Fibroblast of skin of left biceps (primary cell): ENCODE measurements around the gene CTNND2.
"Not testable (repeated sequence)": the region's sequence is repeated elsewhere in the genome, so short reads cannot be mapped to it uniquely, and the experiment has no call there.

Source experiments
- DNase-seq, 2 experiments: peaks; one replicate each; pipeline ENCODE4 v3.0.0-alpha.2; 2013; ENCODE audit warnings: low read depth in 2 of 2

CTNND2 gene

DNA sequence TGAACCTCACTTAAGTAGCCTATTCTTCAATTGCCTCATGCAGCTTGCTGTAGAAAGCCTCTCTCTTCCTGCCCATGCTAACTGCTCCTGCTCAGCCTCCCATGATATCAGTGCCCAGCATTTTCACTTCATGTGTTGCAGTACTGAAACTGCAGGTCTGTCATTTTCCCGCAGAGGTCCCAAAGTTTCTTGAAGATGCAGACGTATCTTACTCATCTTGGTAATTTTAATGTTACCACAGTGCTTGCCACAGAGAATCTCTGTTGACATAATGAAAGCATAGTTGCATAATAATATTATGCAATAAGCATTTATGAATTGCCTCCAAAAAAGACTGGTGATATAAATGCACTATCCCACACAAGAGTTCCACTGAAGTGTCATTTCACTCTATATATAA, 582.1 kb downstream of the CTNND2 start:
- peak in 1 of 2 experiments; percentile 0 for DNase-seq

DNA sequence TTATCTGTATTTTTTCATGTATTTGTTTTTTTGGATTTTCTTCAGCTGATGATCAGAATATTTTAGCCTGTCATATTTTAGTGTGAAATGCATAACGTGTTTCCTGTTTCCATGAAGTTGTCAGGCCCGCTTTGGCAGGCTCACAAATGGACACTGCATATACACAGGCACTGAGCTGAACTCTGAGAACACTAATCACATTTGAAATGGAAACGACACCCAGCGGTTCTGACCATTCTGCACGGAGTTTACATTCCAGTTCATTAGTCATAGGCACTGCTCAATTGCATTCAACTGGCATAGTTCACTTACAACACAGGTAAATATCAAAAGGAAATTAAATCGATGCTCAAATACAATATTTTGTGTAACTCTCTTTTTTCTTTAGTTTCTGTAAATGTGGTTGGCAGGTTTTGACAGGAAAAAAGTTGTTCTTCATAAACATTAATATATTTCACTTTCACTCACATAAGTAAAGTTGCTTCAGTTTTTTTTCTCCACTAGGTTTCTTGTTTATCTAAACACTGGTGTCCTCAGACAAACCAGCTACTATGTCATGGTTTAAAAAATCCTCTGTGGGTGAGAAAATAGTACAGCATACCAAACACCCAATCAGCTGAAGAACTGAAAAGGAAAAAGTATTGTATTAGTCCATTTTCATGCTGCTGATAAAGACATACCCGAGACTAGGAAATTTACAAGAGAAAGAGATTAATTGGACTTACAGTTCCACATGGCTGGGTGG, 584.2 kb downstream of the CTNND2 start:
- no peak for DNase-seq

DNA sequence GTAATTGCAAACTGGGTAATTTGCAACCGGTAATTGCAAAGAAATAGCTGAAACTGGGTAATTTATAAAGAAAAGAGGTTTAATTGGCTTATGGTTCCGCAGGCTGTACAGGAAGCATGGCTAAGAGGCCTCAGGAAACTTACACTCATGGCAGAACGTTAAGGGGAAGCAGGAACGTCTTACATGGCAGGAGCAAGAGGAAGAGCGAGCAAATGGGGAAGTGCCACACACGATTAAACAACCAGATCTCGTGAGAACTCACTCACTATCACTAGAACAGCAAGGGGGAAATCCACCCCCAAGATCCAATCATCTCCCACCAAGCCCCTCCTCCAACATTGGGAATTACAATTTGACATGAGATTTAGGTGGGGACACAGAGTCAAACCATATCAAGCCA, 590.6 kb downstream of the CTNND2 start:
- DNase-seq = not testable (repeated sequence)

DNA sequence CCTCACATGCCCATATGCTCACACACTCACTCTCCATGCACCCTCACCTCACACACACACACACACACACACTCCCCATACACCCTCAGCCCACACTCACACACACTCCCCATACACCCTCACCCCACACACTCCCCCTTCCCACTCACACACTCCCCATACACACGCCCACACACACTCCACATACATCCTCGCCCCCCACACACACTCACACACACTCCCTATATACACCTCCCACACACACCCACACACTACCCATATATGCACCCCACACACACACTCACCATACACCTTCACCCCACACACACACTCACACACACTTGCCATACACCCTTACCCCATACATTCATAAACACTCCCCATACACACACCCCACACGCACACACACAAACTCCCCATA, 592.5 kb downstream of the CTNND2 start:
- no peak for DNase-seq

DNA sequence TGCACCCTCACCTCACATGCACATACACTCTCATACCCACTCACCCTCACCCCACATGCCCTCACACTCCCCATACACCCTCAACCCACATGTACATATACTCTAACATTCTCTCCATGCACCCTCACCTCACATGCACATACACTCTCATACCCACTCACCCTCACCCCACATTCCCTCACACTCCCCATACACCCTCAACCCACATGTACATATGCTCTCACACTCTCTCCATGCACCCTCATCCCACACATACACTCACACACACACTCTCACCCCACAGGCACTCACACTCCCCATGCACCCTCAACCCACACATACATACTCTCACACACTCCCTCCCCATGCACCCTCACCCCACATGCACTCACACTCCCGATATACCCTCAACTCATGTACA, 593.0 kb downstream of the CTNND2 start:
- DNase-seq = no peak

DNA sequence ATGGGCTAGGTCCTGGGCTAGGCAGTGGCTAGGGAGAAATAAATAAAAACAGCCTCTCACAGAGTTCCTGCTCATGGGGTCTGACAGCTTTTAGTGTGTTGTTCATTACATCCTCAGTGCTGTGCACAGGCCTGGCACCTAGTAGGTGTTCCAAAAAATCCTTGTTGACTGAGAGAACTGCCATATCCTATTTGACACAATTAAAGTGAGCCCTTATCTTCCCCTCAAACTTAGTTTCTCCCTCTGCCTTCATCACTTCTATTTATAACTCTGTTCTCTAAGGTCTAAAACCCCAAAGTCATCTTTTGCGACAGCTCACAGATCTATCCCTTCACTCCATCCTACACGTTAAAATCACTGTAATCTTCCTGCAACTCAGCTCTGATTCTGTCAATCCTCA, 594.1 kb downstream of the CTNND2 start:
- DNase-seq = no peak

DNA sequence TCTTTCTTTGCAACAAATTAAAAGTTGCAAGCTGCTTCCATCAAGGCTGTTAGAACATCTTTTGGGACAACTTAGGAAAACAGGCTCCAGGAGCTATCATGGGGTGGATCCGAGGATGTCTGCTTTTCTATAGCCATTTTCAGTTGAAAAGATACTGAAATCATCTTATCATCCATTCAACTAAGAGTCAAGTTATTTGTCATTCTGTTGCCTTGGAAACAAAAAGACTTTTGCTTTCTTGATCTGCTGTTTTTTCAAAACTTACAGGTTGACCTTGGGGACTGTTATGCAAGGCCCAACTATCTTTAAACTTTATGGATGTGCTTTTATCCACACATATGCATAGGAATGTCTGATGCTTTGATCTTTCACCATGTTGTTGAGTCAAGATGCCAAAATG, 597.9 kb downstream of the CTNND2 start:
- DNase-seq = no peak

DNA sequence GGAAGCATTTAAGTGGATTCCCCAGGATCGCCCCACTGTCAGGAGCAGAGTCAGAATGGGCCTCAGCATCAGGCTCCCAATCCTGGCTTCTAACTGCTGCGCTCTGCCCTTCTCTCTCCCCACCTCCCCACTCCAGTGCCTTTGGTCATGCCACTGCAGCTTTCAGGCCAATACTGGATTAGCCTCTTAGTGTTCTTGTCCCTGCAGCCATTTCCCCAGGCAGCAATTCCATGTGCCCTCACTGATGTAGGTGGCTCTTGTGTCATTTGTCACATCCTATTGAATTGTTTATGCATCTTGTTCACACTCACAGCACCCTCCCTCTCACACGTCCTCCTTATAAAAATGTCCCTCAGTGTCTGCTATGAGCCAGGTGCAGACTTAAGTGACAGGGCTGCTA, 599.0 kb downstream of the CTNND2 start:
- DNase-seq = no peak

DNA sequence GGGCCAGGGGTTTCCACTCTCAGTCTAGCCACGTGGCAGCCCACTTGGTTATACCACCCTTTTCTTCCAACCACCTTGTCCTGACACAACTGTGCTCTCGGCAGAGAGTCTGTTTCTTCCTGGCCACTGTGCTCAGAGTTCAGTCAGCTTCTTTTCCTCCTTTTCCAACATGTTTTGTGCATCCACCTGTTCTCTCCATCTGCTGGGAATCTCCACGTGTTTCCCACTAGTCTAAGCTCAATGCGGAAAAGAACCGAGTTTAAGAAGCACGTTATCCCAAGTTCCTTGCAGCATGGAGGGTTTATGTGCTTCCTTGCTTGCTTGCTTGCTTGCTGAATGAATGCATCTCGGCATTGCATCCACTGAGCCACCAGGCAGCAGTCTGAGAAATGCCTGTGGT, 599.6 kb downstream of the CTNND2 start:
- no peak for DNase-seq

DNA sequence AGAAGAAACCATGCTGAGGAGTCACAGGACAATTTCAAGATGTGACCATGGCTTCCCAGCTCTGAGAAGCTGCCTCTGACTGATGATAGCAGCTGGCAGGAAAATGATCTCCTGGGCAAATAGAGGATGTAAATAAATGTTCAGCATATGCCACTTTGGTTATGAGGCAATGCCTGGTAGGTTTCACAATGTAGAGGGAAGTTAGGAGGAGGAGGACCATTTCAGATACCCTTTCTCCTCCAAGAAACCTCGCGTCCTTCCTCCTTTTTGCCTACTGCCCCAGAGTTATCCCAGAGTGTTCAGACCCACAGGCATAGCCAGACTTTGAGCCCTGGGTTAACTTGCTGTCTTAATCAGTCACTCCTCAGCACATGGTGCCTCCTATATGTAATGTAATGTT, 601.6 kb downstream of the CTNND2 start:
- DNase-seq = no peak

DNA sequence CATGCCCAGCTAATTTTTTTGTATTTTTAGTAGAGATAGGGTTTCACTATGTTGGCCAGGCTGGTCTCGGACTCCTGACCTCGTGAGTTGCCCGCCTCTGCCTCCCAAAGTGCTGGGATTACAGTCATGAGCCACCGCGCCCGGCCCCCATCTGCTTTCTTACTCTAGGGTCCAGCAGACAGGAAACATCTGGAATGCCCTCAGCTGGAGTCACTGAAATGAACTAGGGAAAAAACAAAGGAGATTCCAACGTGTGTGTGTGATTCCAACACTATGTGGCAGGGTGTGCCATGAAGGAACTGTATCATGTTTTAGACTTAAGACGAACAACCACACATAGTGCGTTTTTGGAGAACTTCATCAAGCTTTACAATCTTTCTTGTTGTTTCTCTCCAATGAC, 603.1 kb downstream of the CTNND2 start:
- DNase-seq = no peak

DNA sequence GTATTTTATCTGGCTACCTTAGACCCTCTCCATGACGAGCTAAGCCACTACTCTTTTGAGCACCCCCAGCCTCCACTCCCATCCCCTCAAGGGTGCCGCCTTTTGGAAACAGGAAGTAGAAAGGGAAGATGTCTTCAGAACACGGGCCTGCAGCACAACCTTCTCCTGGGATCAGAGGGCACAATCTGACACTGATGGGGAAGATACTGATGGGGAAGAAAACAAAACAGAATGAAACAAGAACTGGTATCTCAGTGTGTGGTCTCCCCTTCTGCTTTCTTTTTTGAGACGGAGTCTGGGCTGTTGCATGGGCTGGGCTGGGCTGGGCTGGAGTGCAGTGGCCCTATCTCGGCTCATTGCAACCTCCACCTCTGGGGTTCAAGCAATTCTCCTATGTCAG, 603.5 kb downstream of the CTNND2 start:
- DNase-seq = no peak

DNA sequence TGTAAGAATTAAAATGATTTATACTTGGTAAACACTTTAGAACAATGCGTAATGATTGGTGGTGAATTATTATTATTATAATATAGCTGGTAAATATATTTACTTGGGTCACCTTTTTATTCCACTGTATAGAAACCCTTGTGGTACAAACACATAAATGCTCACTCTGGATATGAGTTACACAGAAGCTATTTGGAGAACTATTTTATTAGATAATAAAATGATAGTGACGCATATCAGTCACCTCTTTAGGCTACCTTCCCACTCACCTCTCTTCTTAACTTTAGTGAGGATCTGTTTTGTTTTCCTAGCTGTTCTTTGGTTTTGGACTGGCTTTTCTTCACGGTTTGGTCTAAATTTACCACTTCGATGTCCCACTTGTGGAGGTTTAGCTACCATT, 605.4 kb downstream of the CTNND2 start:
- DNase-seq = no peak

DNA sequence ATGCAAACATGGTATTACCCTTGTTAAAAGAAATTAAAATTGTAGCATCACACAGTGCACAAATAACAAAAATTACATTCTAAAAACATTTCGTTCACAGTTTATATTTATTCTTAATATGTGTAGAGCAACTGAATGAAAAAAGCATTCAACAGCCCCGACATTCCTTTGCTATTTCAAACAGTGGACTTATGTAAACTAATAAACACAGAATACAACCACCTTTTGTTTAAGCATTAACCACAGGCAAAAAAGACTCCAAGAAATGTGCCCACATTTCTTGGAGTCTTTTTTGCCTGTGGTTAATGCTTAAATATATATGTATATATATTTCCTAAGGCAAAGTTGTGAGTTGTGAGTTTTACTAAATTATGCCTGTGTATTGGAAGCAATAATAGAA, 610.7 kb downstream of the CTNND2 start:
- no peak for DNase-seq

DNA sequence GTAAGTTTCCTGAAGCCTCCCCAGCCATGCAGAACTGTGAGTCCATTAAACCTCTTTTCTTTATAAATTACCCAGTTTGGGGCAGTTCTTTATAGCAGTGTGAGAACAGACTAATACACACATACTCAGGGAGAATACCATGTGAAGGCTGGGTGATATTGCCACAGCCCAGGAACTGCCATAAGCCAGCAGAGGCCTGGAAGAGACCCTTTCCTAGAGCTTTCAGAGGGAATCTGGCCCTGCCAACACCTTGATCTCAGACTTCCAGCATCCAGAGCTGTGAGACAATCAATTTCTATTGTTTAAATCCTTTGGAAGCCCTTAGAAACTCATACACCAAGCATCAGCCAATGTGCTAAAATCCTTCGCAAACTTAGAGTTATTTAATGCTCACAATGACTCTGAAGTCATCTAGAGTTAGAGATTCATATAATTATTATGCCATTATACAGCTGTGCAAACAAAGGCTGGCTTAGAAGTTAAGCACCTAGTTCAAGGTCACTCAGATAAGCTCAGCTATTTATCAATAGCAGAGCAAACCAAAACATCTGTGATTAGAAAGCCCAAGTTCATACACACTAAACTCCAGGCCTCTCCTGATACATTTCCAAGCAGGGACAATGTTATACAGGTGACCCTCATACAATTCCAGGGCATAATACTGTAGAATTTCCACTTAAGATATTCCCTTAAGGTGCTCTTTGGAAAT, 611.4 kb downstream of the CTNND2 start:
- DNase-seq = no peak

DNA sequence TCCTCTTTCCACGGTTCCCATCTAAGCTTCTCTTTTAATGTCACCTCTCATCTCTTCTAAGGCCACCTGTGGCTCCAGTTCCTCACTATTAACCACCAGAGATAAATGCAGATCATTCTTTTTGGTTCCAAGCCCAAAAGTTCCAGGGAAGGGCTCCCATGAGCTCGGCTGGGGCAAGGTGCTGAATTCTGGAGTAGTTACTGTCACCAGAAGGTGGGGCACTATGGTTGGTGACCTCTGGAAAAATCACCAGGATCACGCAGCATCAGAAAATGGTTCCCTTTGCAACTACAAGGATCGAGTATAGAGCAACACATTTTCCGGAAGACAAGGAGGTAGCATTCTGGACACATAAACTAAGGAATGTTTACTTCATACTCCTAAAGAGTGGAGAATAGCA, 614.5 kb downstream of the CTNND2 start:
- no peak for DNase-seq

DNA sequence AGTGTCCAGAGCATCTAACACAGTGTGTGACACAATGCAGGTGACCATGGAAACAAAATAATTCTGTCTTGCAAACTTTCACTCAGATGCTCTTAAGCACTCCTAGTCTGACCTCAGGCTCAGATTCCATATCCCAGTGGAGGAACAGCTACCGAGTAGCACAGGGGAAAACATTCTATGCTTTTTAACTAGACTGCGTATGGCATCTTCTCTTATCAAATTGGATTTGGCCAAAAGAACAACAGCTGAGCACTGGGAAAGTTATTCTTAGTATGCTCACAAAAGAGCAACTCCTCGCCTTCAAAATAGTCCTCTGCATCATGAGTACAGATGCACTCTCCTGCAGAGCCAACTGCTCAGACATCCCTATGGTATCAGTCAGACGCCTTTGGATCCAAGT, 615.0 kb downstream of the CTNND2 start:
- DNase-seq = no peak

DNA sequence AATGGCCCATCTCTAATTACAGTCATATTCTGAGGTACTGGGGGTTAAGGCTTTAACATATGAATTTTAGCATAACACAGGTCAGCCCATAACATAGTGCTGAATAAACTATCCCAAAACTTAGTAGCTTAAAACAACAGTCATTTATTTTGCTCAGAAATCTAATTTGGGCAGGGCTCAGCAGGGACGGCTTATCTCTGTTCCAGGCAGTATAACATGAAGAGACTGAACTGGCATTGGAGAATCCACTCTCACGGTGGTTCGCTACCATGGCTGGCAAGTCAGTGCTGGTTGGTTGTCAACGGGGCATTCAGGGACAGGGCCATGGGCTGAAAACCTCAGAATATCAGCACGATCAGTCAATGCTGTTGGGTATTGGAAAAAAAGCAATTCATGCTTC, 622.4 kb downstream of the CTNND2 start:
- no peak for DNase-seq

DNA sequence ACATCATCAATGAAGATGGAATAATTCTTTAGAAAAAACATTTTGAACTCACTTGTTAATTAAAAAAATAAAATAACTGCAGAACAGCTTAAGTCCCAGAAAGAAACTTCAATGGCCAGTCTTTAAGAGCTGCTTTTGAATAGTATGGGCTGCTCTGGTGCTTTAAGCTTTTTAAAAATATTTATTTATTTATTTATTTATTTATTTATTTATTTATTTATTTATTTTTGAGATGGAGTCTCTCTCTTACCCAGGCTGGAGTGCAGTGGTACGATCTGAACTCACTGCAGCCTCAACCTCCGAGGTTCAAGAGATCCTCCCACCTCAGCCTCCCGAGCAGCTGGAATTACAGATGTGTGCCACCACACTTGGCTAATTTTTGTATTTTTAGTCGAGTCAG, 626.9 kb downstream of the CTNND2 start:
- no peak for DNase-seq

DNA sequence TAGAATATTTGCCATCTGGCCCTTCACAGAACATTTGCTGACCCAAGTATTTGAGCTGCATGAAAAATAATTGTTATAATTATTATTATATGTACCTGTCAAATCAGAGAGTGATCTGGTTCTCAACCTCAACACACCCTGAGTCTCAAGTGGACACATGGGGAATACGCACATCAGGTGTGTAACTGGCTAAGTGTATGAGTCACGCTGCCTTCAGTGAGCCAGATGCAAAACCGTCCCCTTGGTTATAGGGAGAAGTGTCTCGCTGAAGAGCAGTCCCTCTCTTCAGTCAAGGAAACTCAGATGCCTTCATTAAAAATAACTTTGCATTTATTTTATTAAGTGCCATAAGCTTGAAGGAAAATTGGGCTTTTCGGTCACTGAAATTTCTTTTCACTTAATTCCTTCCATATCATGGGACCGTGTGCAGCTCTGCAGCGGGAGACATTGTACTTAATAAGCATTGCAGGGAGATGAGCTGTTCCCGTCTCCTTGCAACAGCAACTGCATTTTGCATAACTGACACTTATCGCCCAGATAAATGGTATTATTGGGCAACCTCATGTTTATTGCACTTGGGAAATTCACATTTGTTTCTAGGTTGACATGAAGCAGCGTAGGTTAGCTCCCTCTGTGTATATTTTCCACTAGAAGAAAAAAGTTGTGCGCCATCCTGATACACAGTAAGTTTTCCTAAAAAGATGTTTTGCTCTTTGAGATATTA, 630.9 kb downstream of the CTNND2 start:
- DNase-seq = no peak

DNA sequence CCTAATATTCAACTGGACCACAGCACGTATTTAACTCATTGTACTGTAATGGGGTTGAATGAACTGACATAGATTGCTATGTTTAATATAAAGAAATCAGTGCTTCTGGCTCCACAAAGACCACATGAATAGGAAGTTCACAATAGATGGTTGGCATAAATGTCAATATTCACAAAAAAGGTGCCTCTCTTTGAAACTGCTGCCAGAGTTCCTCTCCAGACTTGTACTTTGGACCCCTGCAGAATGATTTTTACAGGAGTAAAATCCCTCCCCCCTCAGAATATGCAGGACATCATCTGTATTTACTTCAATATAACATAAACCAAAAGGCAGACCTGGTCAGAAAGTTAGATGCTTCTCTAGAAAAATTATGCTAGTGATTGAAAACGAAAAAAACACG, 634.7 kb downstream of the CTNND2 start:
- DNase-seq = no peak

DNA sequence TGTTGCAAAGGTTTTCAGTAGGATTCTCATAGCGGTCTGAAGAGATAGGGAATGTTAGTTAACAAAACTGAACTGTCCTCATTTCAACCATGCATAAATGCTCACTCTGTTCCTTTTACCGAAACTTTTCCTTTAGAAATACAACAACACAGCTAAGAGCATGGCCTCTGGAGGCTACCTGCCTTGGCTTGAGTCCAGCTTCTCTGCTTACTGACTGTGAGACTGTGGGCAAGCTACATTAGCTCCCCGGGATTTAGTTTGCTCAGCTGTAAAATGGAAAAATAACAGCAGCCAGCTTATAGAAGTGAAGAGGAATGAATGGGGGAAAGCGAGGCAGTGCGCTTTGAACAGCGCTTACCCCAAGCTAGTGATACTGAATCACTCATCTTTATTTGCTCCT, 635.4 kb downstream of the CTNND2 start:
- no peak for DNase-seq

DNA sequence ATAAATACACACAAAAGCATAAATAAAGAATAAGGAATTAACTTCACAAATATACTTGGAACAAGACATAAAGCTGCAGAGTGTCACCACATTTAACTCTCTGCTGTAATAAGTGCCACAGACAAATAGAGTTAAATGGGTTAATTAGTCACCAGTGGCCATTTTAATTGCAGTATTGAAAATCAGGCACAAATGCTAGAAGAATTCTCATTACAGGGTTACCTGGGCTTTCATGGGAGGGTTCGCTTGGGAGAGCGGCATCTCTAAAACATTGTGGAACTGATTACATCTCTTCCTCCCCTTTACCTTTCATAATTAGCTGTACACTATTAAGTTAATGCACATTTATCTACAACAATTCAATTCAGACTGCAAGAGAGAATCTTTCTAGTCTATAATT, 637.9 kb downstream of the CTNND2 start:
- DNase-seq = no peak
